ENCODE measurements around the gene AMOT. TPM values are rescaled to one million over a fixed set of nuclear protein-coding genes. Genes with fewer than 3 reads are reported as not detected.
A peak's percentile ranks its signal among the peaks of the same experiment; 100 is the strongest.

The AMOT gene, protein sequence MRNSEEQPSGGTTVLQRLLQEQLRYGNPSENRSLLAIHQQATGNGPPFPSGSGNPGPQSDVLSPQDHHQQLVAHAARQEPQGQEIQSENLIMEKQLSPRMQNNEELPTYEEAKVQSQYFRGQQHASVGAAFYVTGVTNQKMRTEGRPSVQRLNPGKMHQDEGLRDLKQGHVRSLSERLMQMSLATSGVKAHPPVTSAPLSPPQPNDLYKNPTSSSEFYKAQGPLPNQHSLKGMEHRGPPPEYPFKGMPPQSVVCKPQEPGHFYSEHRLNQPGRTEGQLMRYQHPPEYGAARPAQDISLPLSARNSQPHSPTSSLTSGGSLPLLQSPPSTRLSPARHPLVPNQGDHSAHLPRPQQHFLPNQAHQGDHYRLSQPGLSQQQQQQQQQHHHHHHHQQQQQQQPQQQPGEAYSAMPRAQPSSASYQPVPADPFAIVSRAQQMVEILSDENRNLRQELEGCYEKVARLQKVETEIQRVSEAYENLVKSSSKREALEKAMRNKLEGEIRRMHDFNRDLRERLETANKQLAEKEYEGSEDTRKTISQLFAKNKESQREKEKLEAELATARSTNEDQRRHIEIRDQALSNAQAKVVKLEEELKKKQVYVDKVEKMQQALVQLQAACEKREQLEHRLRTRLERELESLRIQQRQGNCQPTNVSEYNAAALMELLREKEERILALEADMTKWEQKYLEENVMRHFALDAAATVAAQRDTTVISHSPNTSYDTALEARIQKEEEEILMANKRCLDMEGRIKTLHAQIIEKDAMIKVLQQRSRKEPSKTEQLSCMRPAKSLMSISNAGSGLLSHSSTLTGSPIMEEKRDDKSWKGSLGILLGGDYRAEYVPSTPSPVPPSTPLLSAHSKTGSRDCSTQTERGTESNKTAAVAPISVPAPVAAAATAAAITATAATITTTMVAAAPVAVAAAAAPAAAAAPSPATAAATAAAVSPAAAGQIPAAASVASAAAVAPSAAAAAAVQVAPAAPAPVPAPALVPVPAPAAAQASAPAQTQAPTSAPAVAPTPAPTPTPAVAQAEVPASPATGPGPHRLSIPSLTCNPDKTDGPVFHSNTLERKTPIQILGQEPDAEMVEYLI
- 88.3 TPM for total RNA-seq (ENCODE audit: unreplicated experiment)
- long read RNA-seq, partial matches to known transcripts = 0 of 4 reads
- long read RNA-seq, other reads (novel, unspliced or antisense) = 4 of 4 reads

DNA sequence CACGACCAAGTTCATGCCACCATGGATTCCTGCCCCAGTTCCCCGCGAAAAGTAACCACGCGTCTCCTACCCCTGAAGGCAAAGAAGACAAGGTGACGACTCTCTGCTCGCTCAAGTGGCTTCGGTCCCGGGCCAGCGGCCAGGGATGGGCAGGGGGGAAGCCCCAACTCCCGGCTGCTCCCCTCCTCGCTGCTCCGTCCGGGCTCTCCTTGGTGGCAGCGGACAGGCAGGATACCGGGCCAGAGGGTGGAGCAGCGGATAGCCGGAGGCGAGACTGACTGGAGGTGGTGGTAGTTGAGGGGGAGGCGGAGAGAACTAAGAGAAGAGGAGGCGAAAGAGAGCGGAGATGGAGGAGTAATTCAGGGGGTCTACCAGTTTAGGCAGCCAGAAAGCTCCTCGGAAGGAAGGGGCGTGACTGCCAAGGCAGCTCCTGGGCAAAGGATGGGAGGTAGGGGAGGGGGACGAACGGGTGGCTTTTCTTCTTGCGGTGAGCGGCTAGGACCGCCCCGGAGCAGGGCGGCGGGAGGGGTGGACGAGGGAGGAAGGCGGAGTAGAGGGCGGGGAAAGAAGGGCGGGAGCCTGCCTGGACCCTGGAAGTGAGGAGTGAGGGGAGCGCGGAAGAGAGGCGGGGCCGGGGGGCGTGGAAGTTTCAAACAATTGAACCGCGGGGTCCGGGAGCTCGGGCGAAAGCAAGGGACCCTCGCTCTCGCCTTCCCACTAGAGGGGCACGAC, at the start of gene AMOT:
Gene AMOT, minus strand, starts transcription at position 450 of the 732 bp plus-strand sequence. CDS start 17,705 bp downstream, outside the sequence.
- peak within 1 kb of the TSS; percentile 96 for H3K27ac Mint-ChIP-seq (ENCODE audit: unreplicated experiment)
- H3K27me3 Mint-ChIP-seq (ENCODE audit: unreplicated experiment) = peaks cover 1% of the 10 kb centered on the region
- H3K9me3 Mint-ChIP-seq (ENCODE audit: unreplicated experiment) = peaks cover 8% of the 10 kb centered on the region
- peak within 1 kb of the TSS; percentile 95 for H3K4me3 Mint-ChIP-seq (ENCODE audit: unreplicated experiment)
- TF ChIP-seq, protein P1, sequence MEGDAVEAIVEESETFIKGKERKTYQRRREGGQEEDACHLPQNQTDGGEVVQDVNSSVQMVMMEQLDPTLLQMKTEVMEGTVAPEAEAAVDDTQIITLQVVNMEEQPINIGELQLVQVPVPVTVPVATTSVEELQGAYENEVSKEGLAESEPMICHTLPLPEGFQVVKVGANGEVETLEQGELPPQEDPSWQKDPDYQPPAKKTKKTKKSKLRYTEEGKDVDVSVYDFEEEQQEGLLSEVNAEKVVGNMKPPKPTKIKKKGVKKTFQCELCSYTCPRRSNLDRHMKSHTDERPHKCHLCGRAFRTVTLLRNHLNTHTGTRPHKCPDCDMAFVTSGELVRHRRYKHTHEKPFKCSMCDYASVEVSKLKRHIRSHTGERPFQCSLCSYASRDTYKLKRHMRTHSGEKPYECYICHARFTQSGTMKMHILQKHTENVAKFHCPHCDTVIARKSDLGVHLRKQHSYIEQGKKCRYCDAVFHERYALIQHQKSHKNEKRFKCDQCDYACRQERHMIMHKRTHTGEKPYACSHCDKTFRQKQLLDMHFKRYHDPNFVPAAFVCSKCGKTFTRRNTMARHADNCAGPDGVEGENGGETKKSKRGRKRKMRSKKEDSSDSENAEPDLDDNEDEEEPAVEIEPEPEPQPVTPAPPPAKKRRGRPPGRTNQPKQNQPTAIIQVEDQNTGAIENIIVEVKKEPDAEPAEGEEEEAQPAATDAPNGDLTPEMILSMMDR (IDR thresholded peaks at IDR 0.05; ENCODE audit: partially characterized antibody, unreplicated experiment) = no peak
- no peaks in the 10 kb centered on the region for H3K36me3 Mint-ChIP-seq (ENCODE audit: unreplicated experiment)
- peaks cover 24% of the 10 kb centered on the region for H3K4me1 Mint-ChIP-seq (ENCODE audit: low read depth, unreplicated experiment)
- DNase-seq = peak; percentile 86

- Mint-ChIP-seq H3K27me3 (ENCODE audit: unreplicated experiment) (peaks cover 2% of the 10 kb centered on the region), H3K4me3 (ENCODE audit: unreplicated experiment) (no peak overlapping the region), H3K4me1 (ENCODE audit: low read depth, unreplicated experiment) (no peaks in the 10 kb centered on the region), H3K9me3 (ENCODE audit: unreplicated experiment) (no peaks in the 10 kb centered on the region), H3K27ac (ENCODE audit: unreplicated experiment) (no peak overlapping the region), H3K36me3 (ENCODE audit: unreplicated experiment) (no peaks in the 10 kb centered on the region)
- no peak for DNase-seq
- TF ChIP-seq, protein P1 (IDR thresholded peaks at IDR 0.05; ENCODE audit: partially characterized antibody, unreplicated experiment) = no peak
Measured at GRCh38 chrX:112889400-112889799, 48.8 kb upstream of the AMOT start.

GRCh38 chrX:112888916-112889315, 48.3 kb upstream of the AMOT start:
- no peaks in the 10 kb centered on the region for H3K4me1 Mint-ChIP-seq (ENCODE audit: low read depth, unreplicated experiment)
- peaks cover 2% of the 10 kb centered on the region for H3K27me3 Mint-ChIP-seq (ENCODE audit: unreplicated experiment)
- TF ChIP-seq, protein P1 (IDR thresholded peaks at IDR 0.05; ENCODE audit: partially characterized antibody, unreplicated experiment) = no peak
- no peaks in the 10 kb centered on the region for H3K36me3 Mint-ChIP-seq (ENCODE audit: unreplicated experiment)
- no peak overlapping the region for H3K4me3 Mint-ChIP-seq (ENCODE audit: unreplicated experiment)
- DNase-seq = no peak
- H3K9me3 Mint-ChIP-seq (ENCODE audit: unreplicated experiment) = no peaks in the 10 kb centered on the region
- H3K27ac Mint-ChIP-seq (ENCODE audit: unreplicated experiment) = no peak overlapping the region

- TF ChIP-seq, protein P1 (IDR thresholded peaks at IDR 0.05; ENCODE audit: partially characterized antibody, unreplicated experiment) = no peak
- DNase-seq = no peak
- no peaks in the 10 kb centered on the region for H3K4me1 Mint-ChIP-seq (ENCODE audit: low read depth, unreplicated experiment)
- no peaks in the 10 kb centered on the region for H3K36me3 Mint-ChIP-seq (ENCODE audit: unreplicated experiment)
- H3K9me3 Mint-ChIP-seq (ENCODE audit: unreplicated experiment) = no peaks in the 10 kb centered on the region
- no peak overlapping the region for H3K4me3 Mint-ChIP-seq (ENCODE audit: unreplicated experiment)
- H3K27ac Mint-ChIP-seq (ENCODE audit: unreplicated experiment) = no peak overlapping the region
- no peaks in the 10 kb centered on the region for H3K27me3 Mint-ChIP-seq (ENCODE audit: unreplicated experiment)
Measured at GRCh38 chrX:112877771-112878173, 37.1 kb upstream of the AMOT start.

Data from glutamatergic neuron (in vitro differentiated cells).